ENCODE measurements around the gene C18orf54.
"Not testable (repeated sequence)": the region's sequence is repeated elsewhere in the genome, so short reads cannot be mapped to it uniquely, and the experiment has no call there.

Gene C18orf54

GRCh38 chr18:54360406-54360805 lies 2.7 kb downstream of the C18orf54 start:
- no peak overlapping the region for H3K4me3 ChIP-seq (ENCODE audit: low read depth, low read length)

GRCh38 chr18:54378057-54378456 lies 20.4 kb downstream of the C18orf54 start:
- no peak overlapping the region for H3K4me3 ChIP-seq (ENCODE audit: low read depth, low read length)
- TF ChIP-seq CTCF (IDR thresholded peaks at IDR 0.05; ENCODE audit: low read depth, low read length) = no peak

More at GRCh38 chr18:54360406-54360805, 2.7 kb downstream of the C18orf54 start:
- no peak for TF ChIP-seq CTCF (IDR thresholded peaks at IDR 0.05; ENCODE audit: low read depth, low read length)

GRCh38 chr18:54381640-54382039 lies 23.9 kb downstream of the C18orf54 start:
- no peak overlapping the region for H3K4me3 ChIP-seq (ENCODE audit: low read depth, low read length)
- no peak for TF ChIP-seq CTCF (IDR thresholded peaks at IDR 0.05; ENCODE audit: low read depth, low read length)

- TF ChIP-seq CTCF (IDR thresholded peaks at IDR 0.05; ENCODE audit: low read depth, low read length) = no peak
- H3K4me3 ChIP-seq (ENCODE audit: low read depth, low read length) = no peak overlapping the region
Measured at GRCh38 chr18:54382076-54382475, 24.4 kb downstream of the C18orf54 start.

- H3K4me3 ChIP-seq (ENCODE audit: low read depth, low read length) = no peak overlapping the region
- TF ChIP-seq CTCF (IDR thresholded peaks at IDR 0.05; ENCODE audit: low read depth, low read length) = no peak
Measured at GRCh38 chr18:54382733-54383252, 25.1 kb downstream of the C18orf54 start.

GRCh38 chr18:54386043-54386442 lies 28.3 kb downstream of the C18orf54 start:
- no peak for TF ChIP-seq CTCF (IDR thresholded peaks at IDR 0.05; ENCODE audit: low read depth, low read length)
- no peak overlapping the region for H3K4me3 ChIP-seq (ENCODE audit: low read depth, low read length)

GRCh38 chr18:54386800-54387495 lies 29.2 kb downstream of the C18orf54 start:
- H3K4me3 ChIP-seq (ENCODE audit: low read depth, low read length) = not testable (repeated sequence)

GRCh38 chr18:54387631-54388030 lies 29.9 kb downstream of the C18orf54 start:
- no peak overlapping the region for H3K4me3 ChIP-seq (ENCODE audit: low read depth, low read length)
- no peak for TF ChIP-seq CTCF (IDR thresholded peaks at IDR 0.05; ENCODE audit: low read depth, low read length)

Data from WI38 (cell line).